Cardiac fibroblast (primary cell): Measurements from ENCODE around the gene CLEC3B.
A peak's percentile ranks its signal among the peaks of the same experiment; 100 is the strongest.

Source experiments
- DNase-seq, 2 donors: peaks; one replicate each; pipeline versions ENCODE4 v3.0.0 to v3.0.0-alpha.2; 2010; ENCODE audit warnings: low read depth in 2 of 2
- H3K4me3 ChIP-seq, 2 donors: replicated peaks in 1 of 2; 1 replicate in 1 of 2; 2 replicates in 1 of 2; pipeline ENCODE4 v1.5.1; 2011; ENCODE audit warnings: low read depth in 2 of 2, low read length in 2 of 2, mild to moderate bottlenecking in 2 of 2, moderate library complexity in 1 of 2
- CTCF ChIP-seq: IDR thresholded peaks from one replicate; pipeline ENCODE4 v1.5.1; 2011; ENCODE audit warnings: low read depth, mild to moderate bottlenecking, low read length, inconsistent platforms

The CLEC3B gene

GRCh38 chr3:44987332-44987731, 38.8 kb upstream of the CLEC3B start:
- H3K4me3 ChIP-seq, result no peak overlapping the region
- no peak for TF ChIP-seq CTCF
- no peak for DNase-seq

GRCh38 chr3:44988073-44988472, 38.0 kb upstream of the CLEC3B start:
- no peak overlapping the region for H3K4me3 ChIP-seq
- DNase-seq, result peak; percentile 26 to 28
- peak; percentile 56 for TF ChIP-seq CTCF

DNA sequence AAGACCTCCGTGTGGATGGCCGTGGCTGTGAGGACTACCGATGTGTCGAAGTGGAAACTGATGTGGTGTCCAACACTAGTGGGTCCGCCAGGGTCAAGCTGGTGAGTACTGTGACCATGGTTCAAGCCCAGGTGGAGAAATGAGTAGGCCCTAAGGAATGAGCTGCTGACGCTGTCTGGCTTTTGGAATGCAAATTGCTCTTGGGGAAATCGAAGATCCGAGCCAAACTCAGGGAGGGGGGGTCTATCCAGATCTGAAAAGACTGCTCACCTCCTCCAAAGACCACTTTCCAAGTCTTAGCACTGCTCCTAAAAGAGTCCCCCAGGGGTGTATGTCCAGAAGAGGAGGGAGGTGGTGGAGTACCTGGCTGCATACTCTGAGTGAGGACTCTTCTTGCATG, 37.0 kb upstream of the CLEC3B start:
- no peak for TF ChIP-seq CTCF
- no peak for DNase-seq
- H3K4me3 ChIP-seq, result no peak overlapping the region

DNA sequence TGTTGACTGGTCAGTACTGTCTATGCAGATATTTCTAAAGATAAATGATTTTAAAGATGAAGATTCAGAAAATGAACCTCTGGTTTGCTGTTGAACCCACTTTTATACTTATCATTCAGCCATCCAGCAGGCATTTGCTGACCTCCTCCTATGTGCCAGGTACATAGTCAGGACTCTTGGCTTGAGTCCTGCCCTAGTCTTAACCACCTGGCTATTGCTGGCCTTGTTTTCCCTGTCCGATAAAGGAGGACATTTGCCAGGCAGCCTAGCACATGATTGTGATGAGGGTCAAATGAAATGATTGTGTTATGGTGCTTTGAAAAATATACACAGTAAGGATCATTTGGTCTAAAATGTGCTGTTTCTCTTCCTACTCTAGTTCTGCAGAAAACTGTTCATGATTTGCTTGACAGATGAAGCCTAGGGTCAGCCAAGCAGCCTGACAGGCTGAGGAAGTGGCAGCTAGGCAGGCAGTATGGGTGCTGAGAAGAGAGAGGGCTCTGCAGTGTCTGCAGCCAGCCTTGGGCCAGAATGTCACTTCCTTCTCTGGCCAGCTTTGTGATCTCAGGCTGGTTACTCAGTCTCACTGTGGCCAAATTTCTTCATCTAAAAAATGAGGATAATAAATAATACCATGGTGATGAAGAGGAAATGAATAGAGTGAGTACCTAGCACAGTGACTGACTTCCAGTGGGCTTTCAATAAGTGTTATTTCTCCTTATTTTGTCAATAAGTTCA, 36.3 kb upstream of the CLEC3B start:
- no peak overlapping the region for H3K4me3 ChIP-seq
- TF ChIP-seq CTCF, result no peak
- no peak for DNase-seq

DNA sequence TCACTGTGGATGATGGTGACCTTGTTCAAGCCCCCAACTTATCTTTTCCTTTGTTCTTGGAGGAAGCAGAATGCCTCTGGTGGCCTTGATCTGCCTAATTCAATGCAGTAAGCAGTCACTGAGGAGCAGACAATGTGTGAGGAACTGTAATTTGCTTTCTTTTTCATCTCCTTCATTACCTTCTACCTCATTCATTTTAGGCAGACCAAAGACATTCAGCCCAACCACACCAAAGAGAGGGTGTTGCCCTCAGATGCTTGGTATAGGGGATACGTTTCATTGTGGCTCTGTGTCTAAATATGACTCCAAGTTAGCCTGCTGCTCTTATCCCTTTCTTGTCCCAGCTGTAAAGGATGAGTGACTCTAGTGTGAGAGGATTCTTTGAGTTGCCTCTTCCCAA, 34.8 kb upstream of the CLEC3B start:
- no peak for DNase-seq
- no peak for TF ChIP-seq CTCF
- no peak overlapping the region for H3K4me3 ChIP-seq

DNA sequence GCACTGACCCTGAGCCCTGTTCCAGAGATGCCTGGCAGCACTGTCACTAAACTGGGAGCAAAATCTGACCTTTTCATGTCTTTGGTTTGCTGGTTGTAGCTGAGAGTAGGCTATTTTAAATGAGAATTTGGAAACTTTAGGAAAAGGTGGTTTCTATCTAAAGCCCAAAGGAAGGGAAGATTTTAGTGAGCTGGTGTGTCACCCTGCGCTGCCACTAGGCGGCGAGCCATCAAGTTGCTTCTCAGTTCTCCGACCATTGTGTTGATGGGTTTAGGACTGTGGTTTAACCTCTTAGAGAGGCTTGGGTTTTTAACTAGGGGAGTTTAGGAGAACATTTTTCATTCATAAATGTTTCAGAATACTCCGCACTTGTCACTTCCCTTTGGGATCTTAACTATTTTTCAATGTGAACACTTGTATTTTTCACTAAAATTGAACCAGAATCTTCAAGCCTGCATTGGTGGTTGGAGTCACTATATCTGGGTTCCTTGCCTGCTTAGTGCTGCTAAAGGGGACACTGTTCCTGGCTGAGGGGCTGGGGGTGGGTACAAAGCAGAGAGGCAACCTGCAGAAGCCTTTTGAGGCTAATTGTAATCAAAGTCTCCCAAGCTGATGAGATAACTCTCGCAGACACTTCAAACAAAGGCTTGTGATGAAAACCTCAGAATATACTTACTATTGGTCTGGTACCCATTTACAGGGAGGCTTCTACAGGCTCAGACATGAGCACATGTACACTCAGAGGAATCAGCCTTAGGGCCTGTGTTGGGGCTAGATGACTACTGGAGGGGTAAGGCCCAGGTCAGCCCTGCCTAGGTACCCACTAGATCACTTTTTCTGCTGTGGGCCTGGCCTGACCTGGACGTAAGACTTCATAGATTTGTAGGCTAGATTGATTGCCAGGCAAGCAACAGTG, 33.3 kb upstream of the CLEC3B start:
- H3K4me3 ChIP-seq, result no peak overlapping the region
- peak; percentile 83 for TF ChIP-seq CTCF
- peak; percentile 32 to 48 for DNase-seq
